Measurements from ENCODE around the gene NECTIN4. TPM values are rescaled to one million over a fixed set of nuclear protein-coding genes. Genes with fewer than 3 reads are reported as not detected.
A peak's percentile ranks its signal among the peaks of the same experiment; 100 is the strongest.

The NECTIN4 gene
- total and polyA plus RNA-seq, 7 experiments from 2014 or later: not detected

GRCh38 chr1:161100556-161100955 lies 11.2 kb upstream of the NECTIN4 start:
- intact Hi-C loops (cut with micrococcal nuclease): no loop called here
- Mint-ChIP-seq H3K27ac (no peak overlapping the region), H3K4me3 (no peak overlapping the region), H3K9me3 (peaks cover 0 to 10% (median 0%) of the 10 kb centered on the region in 11 donors), H3K27me3 (peaks cover 0 to 5% (median 0%) of the 10 kb centered on the region in 5 donors), H3K36me3 (peaks cover 0 to 13% (median 5%) of the 10 kb centered on the region in 5 donors), H3K4me1 (peaks cover 21 to 40% (median 31%) of the 10 kb centered on the region in 7 donors)
- Histone ChIP-seq H3K36me3 (ENCODE audit: control insufficient read depth in 2 of 3, insufficient read depth in 3 of 3, low read length in 3 of 3) (peaks cover 0 to 25% (median 7%) of the 10 kb centered on the region in 3 experiments), H3K27me3 (ENCODE audit: control insufficient read depth in 2 of 2, insufficient read depth in 2 of 2, low read length in 2 of 2) (no peaks in the 10 kb centered on the region), H3K27ac (ENCODE audit: low read depth, low read length) (no peak overlapping the region), H3K9me3 (ENCODE audit: control insufficient read depth in 2 of 3, low read length in 3 of 3) (no peaks in the 10 kb centered on the region), H3K4me1 (ENCODE audit: control insufficient read depth in 2 of 2, insufficient read depth in 2 of 2, low read length in 2 of 2) (peaks cover 9 to 11% of the 10 kb centered on the region in 2 donors), H3K4me3 (ENCODE audit: low read length) (no peak overlapping the region)
- no peak for DNase-seq
- no peak for ATAC-seq
- CTCF ChIA-PET: interaction anchor here (0.8 to 7.4 kb wide), 5 partner anchors 30 to 104 kb away, joined by 3 to 123 read pairs (median 74); partner anchors contain the start of genes ARHGAP30 and TSTD1
- POLR2A ChIA-PET: interaction anchor here (0.7 to 7.4 kb wide), 4 partner anchors 11 to 58 kb away, joined by 3 to 106 read pairs (median 37); partner anchors contain the start of genes ARHGAP30, TSTD1 and USF1

- H3K36me3 Mint-ChIP-seq: peaks cover 0 to 13% (median 5%) of the 10 kb centered on the region in 5 donors
- ChIA-PET POLR2A (interaction anchor here (0.5 to 7.4 kb wide), 6 partner anchors 14 to 432 kb away, joined by 3 to 106 read pairs (median 6); partner anchors contain the start of genes ARHGAP30, TSTD1 and USF1), CTCF (interaction anchor here (0.6 to 7.4 kb wide), 9 partner anchors 13 to 173 kb away, joined by 3 to 123 read pairs (median 6); partner anchors contain the start of genes ARHGAP30, TSTD1 and USF1)
- no peak for DNase-seq
- no peaks in the 10 kb centered on the region for H3K27me3 ChIP-seq (ENCODE audit: control insufficient read depth in 2 of 2, insufficient read depth in 2 of 2, low read length in 2 of 2)
- peaks cover 9 to 11% of the 10 kb centered on the region in 2 donors for H3K4me1 ChIP-seq (ENCODE audit: control insufficient read depth in 2 of 2, insufficient read depth in 2 of 2, low read length in 2 of 2)
- H3K27ac Mint-ChIP-seq: peak overlapping the region; percentile 1 to 85 (median 69)
- H3K27me3 Mint-ChIP-seq: peaks cover 0 to 12% (median 0%) of the 10 kb centered on the region in 5 donors
- no peak for ATAC-seq
- peaks cover 19 to 43% (median 26%) of the 10 kb centered on the region in 7 donors for H3K4me1 Mint-ChIP-seq
- intact Hi-C loops (cut with micrococcal nuclease): loop anchor here in 1 of 2 donors (2.0 kb wide), 2 partner anchors 20 to 262 kb away; partner anchors contain the start of genes NIT1 and PFDN2
- no peak overlapping the region for H3K4me3 ChIP-seq (ENCODE audit: low read length)
- peaks cover 0 to 25% (median 7%) of the 10 kb centered on the region in 3 experiments for H3K36me3 ChIP-seq (ENCODE audit: control insufficient read depth in 2 of 3, insufficient read depth in 3 of 3, low read length in 3 of 3)
- H3K4me3 Mint-ChIP-seq: peak overlapping the region; percentile 58 to 81 (median 70)
- H3K9me3 ChIP-seq (ENCODE audit: control insufficient read depth in 2 of 3, low read length in 3 of 3): no peaks in the 10 kb centered on the region
- no peak overlapping the region for H3K27ac ChIP-seq (ENCODE audit: low read depth, low read length)
- H3K9me3 Mint-ChIP-seq: peaks cover 0 to 10% (median 0%) of the 10 kb centered on the region in 11 donors
Observed at GRCh38 chr1:161099090-161099802, 9.9 kb upstream of the NECTIN4 start.

- Histone ChIP-seq H3K4me3 (ENCODE audit: low read length) (peak within 1 kb of the TSS; percentile 81), H3K27ac (ENCODE audit: low read depth, low read length) (peak within 1 kb of the TSS; percentile 47), H3K4me1 (ENCODE audit: control insufficient read depth in 2 of 2, insufficient read depth in 2 of 2, low read length in 2 of 2) (peaks cover 9 to 11% of the 10 kb centered on the region in 2 donors), H3K36me3 (ENCODE audit: control insufficient read depth in 2 of 3, insufficient read depth in 3 of 3, low read length in 3 of 3) (peaks cover 0 to 25% (median 7%) of the 10 kb centered on the region in 3 experiments), H3K27me3 (ENCODE audit: control insufficient read depth in 2 of 2, insufficient read depth in 2 of 2, low read length in 2 of 2) (no peaks in the 10 kb centered on the region), H3K9me3 (ENCODE audit: control insufficient read depth in 2 of 3, low read length in 3 of 3) (no peaks in the 10 kb centered on the region)
- Mint-ChIP-seq H3K27me3 (peaks cover 0 to 12% (median 0%) of the 10 kb centered on the region in 5 donors), H3K36me3 (peaks cover 0 to 13% (median 5%) of the 10 kb centered on the region in 5 donors), H3K4me1 (peaks cover 18 to 40% (median 23%) of the 10 kb centered on the region in 7 donors), H3K9me3 (peaks cover 0 to 10% (median 0%) of the 10 kb centered on the region in 11 donors), H3K27ac (peak within 1 kb of the TSS; percentile 87 to 100 (median 96)), H3K4me3 (peak within 1 kb of the TSS; percentile 81 to 94 (median 90))
- DNase-seq (peak; percentile 29 to 68 (median 42)), ATAC-seq (peak; percentile 57)
- CTCF ChIA-PET: interaction anchor here (0.6 to 7.4 kb wide), 21 partner anchors 10 to 261 kb away, joined by 3 to 123 read pairs (median 5); partner anchors contain the start of genes ARHGAP30, F11R, TSTD1 and USF1
- intact Hi-C loops (cut with micrococcal nuclease): loop anchor here in 1 of 2 donors (1.0 to 2.0 kb wide), 3 partner anchors 20 to 262 kb away; partner anchors contain the start of genes NIT1 and PFDN2
- POLR2A ChIA-PET: interaction anchor here (0.5 to 7.4 kb wide), 19 partner anchors 13 to 431 kb away, joined by 3 to 106 read pairs (median 4); partner anchors contain the start of genes ARHGAP30, F11R, NIT1 and PFDN2
Observed at GRCh38 chr1:161098210-161099068, 9.1 kb upstream of the NECTIN4 start, which contains the start of gene KLHDC9. Gene KLHDC9, plus strand, starts transcription at chr1:161098361. Its CDS starts 175 bp downstream, at chr1:161098536.

GRCh38 chr1:161096530-161096929 lies 7.2 kb upstream of the NECTIN4 start:
- H3K36me3 ChIP-seq (ENCODE audit: control insufficient read depth in 2 of 3, insufficient read depth in 3 of 3, low read length in 3 of 3): peaks cover 0 to 16% (median 4%) of the 10 kb centered on the region in 3 experiments
- CTCF ChIA-PET: interaction anchor here (1.5 to 7.4 kb wide), 11 partner anchors 10 to 109 kb away, joined by 3 to 123 read pairs (median 8); partner anchors contain the start of genes ARHGAP30, F11R, TSTD1 and USF1
- peaks cover 9 to 11% of the 10 kb centered on the region in 2 donors for H3K4me1 ChIP-seq (ENCODE audit: control insufficient read depth in 2 of 2, insufficient read depth in 2 of 2, low read length in 2 of 2)
- H3K9me3 ChIP-seq (ENCODE audit: control insufficient read depth in 2 of 3, low read length in 3 of 3): no peaks in the 10 kb centered on the region
- Mint-ChIP-seq H3K27me3 (peaks cover 0 to 12% (median 0%) of the 10 kb centered on the region in 5 donors), H3K27ac (peak overlapping the region in 7 of 9 donors; percentile 88 to 100 (median 96)), H3K4me3 (peak overlapping the region in 3 of 10 donors; percentile 30 to 92 (median 81)), H3K9me3 (peaks cover 0 to 10% (median 0%) of the 10 kb centered on the region in 11 donors), H3K36me3 (peaks cover 0 to 8% (median 2%) of the 10 kb centered on the region in 5 donors), H3K4me1 (peaks cover 18 to 58% (median 26%) of the 10 kb centered on the region in 7 donors)
- intact Hi-C loops (cut with micrococcal nuclease): loop anchor here in 1 of 2 donors (2.0 kb wide), 2 partner anchors 22 to 36 kb away; partner anchors contain the start of genes DEDD, NIT1 and PFDN2
- no peak overlapping the region for H3K27ac ChIP-seq (ENCODE audit: low read depth, low read length)
- DNase-seq (no peak), ATAC-seq (no peak)
- no peak overlapping the region for H3K4me3 ChIP-seq (ENCODE audit: low read length)
- no peaks in the 10 kb centered on the region for H3K27me3 ChIP-seq (ENCODE audit: control insufficient read depth in 2 of 2, insufficient read depth in 2 of 2, low read length in 2 of 2)
- POLR2A ChIA-PET: interaction anchor here (0.5 to 7.4 kb wide), 15 partner anchors 8 to 668 kb away, joined by 3 to 106 read pairs (median 4); partner anchors contain the start of genes ARHGAP30, DEDD, F11R and TSTD1

- POLR2A ChIA-PET: interaction anchor here (0.8 to 7.4 kb wide), 5 partner anchors 8 to 58 kb away, joined by 3 to 106 read pairs (median 10); partner anchors contain the start of genes ARHGAP30, TSTD1, UFC1 and USF1
- CTCF ChIA-PET: interaction anchor here (1.5 to 7.4 kb wide), 7 partner anchors 10 to 98 kb away, joined by 3 to 120 read pairs (median 20); partner anchors contain the start of genes ARHGAP30, TSTD1 and USF1
- ATAC-seq: no peak
- H3K9me3 Mint-ChIP-seq: peaks cover 0 to 10% (median 0%) of the 10 kb centered on the region in 11 donors
- intact Hi-C loops (cut with micrococcal nuclease): loop anchor here in 1 of 2 donors (2.0 kb wide), 2 partner anchors 23 to 37 kb away; partner anchors contain the start of genes DEDD, NIT1 and PFDN2
- Histone ChIP-seq H3K36me3 (ENCODE audit: control insufficient read depth in 2 of 3, insufficient read depth in 3 of 3, low read length in 3 of 3) (peaks cover 0 to 15% (median 0%) of the 10 kb centered on the region in 3 experiments), H3K27me3 (ENCODE audit: control insufficient read depth in 2 of 2, insufficient read depth in 2 of 2, low read length in 2 of 2) (no peaks in the 10 kb centered on the region), H3K4me1 (ENCODE audit: control insufficient read depth in 2 of 2, insufficient read depth in 2 of 2, low read length in 2 of 2) (peaks cover 9 to 11% of the 10 kb centered on the region in 2 donors), H3K9me3 (ENCODE audit: control insufficient read depth in 2 of 3, low read length in 3 of 3) (no peaks in the 10 kb centered on the region), H3K27ac (ENCODE audit: low read depth, low read length) (no peak overlapping the region), H3K4me3 (ENCODE audit: low read length) (no peak overlapping the region)
- peaks cover 0 to 8% (median 2%) of the 10 kb centered on the region in 5 donors for H3K36me3 Mint-ChIP-seq
- peak overlapping the region in 3 of 9 donors; percentile 59 to 99 (median 95) for H3K27ac Mint-ChIP-seq
- peaks cover 0 to 12% (median 0%) of the 10 kb centered on the region in 5 donors for H3K27me3 Mint-ChIP-seq
- H3K4me1 Mint-ChIP-seq: peaks cover 18 to 60% (median 26%) of the 10 kb centered on the region in 7 donors
- no peak overlapping the region for H3K4me3 Mint-ChIP-seq
- DNase-seq: no peak
Observed at GRCh38 chr1:161096015-161096414, 6.7 kb upstream of the NECTIN4 start.
